Stimulated activated CD4-positive, alpha-beta T cell treated with anti-CD3 and anti-CD28 coated beads, Interleukin-1b, Interleukin-23, amount 100 ng/mL, for 1 hour (primary cell): ENCODE measurements around the gene CH25H.
A peak's percentile ranks its signal among the peaks of the same experiment; 100 is the strongest.
"Not testable (repeated sequence)": the region's sequence is repeated elsewhere in the genome, so short reads cannot be mapped to it uniquely, and the experiment has no call there.

Experiments
- DNase-seq, 2 donors: peaks; one replicate each; pipeline ENCODE4 v3.0.0-alpha.2; 2020; ENCODE audit warnings: low read depth in 2 of 2

Gene CH25H

DNA sequence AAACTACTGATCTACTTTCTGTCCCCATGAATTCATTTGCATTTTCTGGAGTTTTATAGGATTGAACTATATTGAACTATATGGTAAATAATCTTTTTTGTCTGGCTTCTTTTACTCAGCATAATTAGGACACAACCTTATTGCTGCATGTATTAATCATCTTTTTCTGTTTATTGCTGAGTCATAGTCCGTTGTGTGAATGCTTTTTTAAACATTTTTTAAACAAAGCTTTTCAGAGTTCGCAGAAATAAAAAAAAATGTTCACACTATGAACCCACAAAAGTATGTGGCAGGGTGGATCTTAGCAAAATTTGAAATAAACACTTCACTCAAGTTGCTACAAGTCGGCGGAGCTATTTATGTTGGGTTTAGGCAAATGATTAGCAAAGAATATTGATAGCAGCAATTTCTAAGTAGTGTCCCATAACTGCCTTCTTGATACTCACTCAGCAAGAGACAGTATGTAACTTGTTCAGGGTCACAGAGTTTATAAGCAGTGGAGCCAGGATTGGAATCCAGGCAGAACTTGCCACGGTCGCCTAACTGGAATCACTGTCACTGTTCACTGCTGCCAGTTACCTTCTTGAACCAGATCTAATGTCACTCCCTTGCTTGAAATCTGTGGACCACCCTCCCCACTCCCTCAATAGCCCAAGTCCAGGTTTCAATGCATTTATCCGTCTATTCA lies 5.6 kb downstream of the CH25H start:
- no peak for DNase-seq

DNA sequence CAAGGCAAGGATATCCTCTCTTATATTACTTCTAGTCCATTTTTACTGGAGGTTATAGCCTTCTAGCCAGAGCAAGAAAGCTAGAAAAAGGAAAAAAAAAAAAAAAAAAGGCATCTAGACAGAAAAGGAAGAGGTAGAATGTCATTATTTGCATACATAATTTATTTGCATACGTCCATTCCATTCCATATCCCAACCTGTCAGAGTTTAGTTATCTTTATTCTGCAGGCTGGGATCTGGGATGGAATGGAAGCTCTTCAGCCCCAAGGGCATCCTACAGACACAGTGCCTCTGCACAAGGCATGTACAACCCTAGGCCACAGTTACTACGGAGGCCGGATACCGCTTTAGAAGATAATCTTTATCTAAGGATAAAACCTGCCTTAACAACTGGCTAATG lies 9.6 kb downstream of the CH25H start:
- no peak for DNase-seq

DNA sequence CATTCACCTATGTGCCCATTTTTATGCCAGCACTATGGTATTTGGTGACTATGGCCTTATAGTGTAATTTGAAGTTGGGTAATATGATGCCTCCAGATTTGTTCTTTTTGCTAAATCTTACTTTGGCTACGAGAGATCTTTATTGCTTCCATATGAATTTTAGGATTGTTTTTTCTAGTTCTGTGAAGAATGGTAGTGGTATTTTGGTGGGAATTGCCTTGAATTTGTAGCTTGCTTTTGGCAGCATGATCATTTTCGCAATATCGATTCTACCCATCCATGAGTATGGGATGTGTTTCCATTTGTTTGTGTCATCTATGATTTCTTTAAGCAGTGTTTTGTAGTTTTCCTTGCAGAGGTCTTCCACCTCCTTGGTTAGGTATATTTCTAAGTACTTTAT lies 15.8 kb downstream of the CH25H start:
- DNase-seq = not testable (repeated sequence)

DNA sequence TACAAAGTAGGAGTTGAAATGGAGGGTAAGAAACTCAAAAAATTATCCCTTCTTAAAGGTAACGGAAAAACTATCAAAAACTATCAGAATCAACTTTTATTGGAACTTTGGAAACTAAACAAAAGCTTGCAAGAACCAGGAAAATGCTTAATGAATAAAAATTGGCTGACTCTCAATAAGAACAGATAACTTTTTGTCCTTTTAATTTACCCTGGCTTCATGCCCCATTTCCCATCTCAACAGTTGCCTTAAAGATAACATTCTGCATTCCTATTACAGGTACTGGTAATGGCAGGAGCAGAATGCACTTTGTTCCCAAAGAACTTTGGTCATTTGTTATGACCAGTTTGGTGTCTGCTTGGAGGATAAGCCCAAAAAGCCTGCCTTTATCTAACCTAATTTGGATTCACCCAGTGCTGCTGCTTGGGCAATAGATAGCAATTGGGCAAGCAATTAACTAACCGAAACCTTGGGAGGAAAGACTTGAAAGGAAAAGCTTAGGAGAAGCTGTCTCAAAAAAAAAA lies 17.8 kb downstream of the CH25H start:
- no peak for DNase-seq

DNA sequence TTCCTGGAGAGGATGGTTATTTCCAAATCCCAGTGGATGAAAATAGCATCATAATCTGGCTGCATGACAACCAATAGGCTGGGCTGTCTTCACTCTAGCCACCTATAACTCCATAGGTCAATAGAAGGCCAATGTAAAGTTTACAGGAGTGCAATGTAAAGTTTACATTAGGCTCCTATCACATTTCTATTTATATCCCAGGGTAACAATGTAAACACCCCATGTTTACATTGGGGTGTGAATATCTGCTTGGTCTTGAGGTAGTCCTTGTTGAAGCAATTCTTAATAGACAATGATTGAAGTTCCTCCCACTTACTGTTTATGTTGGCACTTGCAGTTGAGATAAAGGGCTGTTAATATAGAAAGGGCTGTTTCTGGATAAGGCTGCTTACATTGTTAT lies 21.5 kb downstream of the CH25H start:
- no peak for DNase-seq

DNA sequence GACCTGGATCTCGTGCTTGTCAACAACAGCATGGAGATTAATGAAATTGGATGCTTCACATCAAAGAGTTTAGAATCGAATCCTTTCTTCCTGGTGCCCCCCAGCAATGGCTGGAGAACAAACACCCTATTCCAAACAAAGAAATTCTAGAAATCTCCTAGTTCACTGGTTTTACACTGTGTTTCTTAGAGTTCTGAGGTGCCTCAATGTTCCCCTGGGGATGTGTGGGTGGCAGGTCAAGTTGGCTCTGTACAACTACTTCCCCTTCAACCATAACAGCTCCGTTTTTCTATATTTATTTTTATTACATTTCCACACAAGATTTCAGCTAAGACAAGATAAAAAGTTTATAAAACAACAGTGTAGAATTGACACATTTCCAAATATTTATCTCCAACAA lies 22.5 kb downstream of the CH25H start:
- DNase-seq = no peak

DNA sequence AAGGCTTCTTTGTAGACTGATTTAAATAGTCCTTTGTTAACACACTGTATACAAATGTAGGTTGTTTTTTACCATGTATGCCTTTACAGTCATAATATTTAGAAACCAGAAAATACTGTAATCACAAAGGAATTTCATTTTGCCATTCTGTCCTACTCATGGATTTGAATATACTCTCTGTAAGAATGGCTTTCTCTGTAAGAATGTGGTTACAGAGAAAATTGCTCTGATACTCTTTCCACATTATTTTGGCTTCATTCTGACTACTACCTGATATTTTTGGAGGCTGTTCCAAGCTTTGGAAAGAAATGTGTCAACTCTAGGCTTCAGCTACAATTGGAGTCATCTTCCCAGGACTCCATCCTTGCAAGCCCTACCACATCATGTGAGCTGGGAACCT lies 23.5 kb downstream of the CH25H start:
- DNase-seq = no peak

DNA sequence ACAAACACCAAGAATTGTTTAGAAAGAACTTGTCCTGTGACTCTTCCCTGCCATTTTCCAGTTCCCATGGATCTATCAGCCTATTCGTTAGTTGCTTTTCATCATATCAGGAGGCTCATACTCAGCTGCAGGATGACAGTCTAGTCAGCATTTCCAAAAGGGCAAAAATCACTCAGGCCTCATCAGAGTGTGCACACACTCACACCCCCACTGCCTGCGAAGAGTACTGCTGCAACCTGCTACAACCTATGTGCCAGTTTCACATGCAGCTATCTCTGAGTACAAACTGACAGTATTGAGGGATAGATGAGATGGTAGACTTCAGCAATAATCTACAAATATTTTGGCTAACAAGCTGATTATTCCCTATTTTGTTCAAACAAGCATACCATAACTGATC lies 24.2 kb downstream of the CH25H start:
- no peak for DNase-seq

DNA sequence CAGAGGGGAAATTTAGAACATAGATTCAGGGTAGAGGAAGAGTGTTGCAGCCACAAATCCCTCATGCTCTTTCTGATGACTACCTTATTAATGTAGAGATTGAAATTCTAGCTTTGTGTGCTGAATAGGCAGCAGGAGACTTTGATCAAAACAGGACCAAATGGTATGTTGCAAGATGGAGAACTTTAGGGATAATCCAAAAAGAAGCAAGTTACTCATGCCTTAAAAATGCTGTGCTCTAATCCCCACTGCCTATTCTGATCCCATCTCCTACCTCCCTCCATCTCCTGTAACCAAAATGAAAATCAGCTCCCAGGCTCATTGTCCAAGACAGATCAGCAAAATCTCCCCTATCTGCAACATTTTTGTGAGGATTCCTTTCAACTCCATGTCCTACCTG lies 31.3 kb downstream of the CH25H start:
- no peak for DNase-seq

DNA sequence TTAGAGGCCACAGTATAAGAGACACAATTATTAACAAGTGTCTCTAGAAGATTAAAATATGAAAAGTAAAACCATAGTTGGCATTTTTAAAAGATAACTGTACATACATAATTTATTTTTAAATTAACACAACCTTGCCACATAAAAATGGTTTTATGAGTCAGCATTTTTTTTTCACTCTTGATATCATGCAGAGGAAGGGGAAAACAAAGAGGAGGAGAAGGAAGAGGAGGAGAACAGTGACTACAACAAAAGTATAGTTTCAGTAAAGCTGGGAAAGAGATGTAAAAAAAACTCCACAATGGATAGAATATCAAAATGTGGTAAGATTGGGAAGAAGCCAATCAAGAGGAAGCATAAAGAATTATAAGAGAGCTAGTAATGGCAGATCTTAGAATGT lies 34.0 kb downstream of the CH25H start:
- no peak for DNase-seq

DNA sequence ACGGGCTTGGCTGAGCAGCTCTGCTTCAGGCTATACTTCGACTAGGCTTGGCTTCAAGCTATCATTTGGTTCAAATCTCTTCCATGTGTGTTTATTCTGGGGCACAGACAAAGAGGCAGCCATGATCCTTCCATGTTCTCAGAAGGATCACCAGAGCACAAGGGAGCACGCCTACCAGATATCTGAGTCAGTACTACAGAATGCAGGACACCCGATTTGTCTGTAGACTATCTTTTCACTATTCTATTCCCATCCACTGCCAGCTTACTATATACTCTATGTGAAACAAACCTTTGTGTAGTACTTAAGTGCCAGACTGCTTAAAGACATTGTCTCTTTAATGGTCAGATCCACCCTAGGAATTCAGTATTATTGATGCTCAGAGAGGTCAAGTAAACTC lies 35.1 kb downstream of the CH25H start:
- no peak for DNase-seq

DNA sequence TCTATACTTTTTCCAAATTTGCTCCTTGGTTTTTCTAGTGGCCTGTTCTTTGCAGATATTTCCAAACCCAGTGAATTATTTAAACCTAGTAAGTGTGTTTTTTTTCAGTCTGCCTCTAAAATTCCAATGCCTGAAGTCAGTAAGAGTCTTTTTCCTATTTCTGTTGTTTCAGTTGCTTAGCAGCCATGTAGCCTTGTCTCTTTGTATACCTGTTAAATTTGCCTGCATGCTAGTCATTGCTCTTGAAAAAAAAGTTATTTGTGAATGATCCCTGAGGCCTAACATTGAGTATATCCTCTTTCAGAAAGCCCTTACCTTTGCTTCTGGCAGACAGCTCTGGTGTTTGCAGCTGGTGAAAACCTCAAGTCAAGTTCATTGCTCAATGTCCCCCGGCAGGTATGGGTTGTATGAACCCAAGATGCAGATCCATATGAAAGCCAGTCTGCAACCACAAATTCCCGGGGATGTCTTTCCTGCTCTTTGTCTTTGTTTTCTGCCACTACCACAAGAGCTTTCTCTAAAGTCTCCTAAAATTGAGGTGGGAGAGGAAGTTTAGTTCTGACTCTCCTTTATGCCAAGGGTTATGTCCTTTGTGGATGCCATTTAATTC lies 35.7 kb downstream of the CH25H start:
- DNase-seq = no peak

DNA sequence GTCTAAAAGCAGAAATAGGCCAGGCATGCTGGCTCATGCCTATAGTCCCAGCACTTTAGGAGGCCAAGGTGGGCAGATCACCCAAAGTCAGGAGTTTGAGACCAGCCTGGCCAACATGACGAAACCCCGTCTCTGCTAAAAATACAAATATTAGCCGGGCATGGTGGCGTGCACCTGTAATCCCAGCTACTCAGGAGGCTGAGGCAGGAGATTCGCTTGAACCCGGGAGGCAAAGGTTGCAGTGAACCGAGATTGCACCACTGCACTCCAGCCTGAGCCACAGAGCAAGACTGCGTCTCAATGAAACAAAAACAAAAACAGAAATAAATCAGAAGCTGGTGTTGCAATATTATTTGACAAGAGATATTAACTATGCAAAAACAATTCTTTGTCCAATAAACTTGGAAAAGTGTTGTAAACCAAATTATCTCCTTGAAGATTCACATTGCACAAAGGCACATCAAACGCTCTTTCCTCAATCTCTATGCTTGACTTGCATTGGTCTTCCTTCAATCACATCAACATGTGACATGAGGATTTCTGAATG lies 38.7 kb downstream of the CH25H start:
- not testable (repeated sequence) for DNase-seq

DNA sequence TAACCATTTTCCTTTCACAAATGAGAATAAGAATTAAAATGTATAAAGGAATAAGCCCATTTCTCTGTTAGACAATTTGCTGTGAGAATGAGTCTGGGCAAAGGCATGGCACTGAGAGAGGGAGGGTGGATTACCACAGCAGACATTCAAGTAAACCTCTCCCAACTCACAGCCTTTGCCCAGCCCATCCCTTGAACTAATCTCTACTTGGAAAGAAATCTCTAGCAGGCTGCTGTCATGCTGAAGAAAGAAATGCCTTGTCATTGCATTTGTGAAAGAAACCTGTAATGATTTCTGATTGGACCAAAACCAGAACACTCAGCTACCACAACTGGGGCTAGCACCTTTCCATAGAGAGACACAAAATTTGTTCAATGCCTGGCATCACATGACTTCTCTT lies 39.2 kb downstream of the CH25H start:
- DNase-seq = no peak

DNA sequence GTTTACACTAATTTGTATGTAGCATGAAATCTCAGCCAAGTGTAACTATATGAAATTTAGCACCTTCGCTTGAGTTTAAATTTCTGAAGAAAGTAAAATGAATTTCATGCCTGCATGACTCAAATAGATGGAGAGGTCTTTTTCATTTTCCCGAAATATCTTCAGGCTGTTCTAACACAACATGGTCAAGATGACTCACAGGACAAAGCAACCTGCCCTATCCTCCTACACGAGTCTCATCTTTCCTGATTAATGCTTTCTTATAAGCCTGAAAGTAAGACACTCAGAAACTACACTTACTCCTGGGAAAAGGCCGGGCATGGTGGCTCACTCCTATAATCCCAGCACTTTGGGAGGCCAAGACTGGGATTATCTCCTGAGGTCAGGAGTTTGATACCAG lies 41.2 kb downstream of the CH25H start:
- DNase-seq = no peak

DNA sequence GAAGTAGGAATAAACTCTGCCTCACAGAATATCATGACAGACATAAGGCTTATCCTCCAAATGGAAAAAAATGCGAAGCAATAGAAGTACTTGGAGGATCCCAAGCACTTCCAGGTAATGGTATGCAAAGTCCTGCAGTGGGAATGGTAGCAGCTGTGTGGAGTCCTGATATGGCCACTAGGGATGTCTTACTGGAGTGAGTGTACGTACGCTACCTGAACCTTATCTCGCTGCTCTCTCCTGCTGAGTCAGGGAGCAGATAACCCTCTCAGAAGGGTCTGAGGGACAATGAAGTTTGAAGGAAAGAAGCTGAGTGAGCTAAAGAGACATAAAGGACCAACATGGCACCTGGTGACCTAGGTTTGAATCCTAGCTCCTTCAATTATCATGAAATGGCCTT lies 42.2 kb downstream of the CH25H start:
- DNase-seq = no peak

DNA sequence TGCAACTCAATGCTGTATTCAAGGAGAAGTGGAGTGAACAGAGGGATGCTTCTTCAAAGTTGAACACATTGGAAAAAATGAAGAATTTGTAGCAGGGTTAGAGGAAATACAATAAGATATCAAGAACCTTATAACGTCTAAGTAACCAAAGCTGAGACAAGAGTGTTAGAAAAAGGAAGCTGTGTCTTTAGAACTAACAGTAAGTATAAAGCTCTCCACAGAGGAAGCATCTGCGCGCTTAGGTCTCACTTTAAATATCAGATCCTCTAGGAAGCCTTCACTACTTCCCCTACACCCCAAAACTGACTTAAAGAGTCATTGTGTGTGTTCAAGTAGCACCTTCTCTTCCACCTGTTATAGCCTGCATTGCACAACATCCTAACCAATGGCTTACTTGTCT lies 43.0 kb downstream of the CH25H start:
- no peak for DNase-seq

DNA sequence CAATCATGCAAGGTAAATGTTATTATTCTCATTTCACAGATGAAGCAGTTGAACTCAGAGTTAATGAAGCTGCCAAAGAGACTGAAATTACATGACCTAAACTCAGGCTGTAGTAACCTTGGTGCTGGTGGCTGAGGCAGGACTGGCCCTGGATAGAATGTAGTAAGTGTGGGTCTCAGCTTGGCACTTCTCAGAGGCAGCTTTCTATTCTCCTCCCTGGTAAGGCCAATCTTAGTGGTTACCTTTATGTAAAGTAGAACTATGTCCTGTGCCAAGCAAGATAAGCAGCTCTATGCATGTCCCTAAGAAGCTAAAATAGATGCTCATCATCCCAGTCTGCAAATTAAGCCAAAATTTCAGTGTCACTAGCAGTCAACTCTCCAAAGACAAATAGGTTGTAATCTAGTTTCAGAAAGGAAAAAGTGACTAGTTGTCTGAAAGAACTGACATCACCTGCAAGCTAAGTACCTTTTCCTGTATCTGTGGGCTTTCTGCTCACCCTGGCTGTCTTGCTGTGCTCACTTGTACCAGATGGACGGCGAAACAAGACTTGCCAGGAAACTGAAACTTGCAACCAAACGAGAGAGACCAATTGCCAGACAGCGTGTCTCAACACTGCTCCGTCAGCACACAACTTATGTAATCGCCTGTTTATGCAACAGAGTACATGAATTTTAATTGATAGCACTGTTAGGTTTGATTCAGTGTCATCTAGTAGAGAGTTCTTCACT lies 43.7 kb downstream of the CH25H start:
- peak; percentile 7 for DNase-seq

DNA sequence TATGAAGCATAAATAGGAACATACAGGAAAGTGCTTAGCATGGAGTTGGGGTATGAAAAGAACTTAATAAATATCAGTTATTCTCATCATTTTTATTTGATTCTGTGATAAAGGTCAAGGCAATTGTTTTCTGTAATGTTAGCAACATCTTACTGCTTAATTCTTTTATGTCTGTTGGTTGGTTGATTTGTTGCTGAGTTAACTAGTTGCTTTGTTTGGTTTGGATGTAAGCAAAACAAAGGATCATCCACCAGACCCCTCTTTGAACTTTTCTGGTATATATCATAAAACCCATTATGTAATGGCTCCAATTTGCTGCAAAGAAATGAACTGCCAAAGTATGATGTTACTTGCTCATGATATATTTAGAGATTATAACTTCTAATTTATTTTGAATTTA lies 44.5 kb downstream of the CH25H start:
- no peak for DNase-seq

DNA sequence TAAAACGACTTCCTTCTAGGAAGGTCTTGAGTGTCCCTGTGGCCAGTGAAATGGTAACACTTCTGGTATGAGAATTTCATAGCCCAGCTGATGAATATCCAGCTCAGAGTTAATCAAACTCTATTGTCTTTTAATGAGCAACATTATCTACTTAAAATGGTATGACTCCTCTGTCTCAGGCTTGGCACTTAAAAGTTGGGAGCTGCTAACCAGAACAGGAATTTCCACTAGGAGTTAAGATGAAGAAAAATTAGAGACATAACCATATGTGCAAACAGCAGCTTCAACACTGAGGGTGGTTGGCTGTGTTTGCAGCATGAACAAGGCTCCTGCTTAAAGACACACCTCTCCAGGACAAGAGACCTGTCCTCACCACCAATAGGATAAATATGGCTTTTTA lies 46.8 kb downstream of the CH25H start:
- no peak for DNase-seq

DNA sequence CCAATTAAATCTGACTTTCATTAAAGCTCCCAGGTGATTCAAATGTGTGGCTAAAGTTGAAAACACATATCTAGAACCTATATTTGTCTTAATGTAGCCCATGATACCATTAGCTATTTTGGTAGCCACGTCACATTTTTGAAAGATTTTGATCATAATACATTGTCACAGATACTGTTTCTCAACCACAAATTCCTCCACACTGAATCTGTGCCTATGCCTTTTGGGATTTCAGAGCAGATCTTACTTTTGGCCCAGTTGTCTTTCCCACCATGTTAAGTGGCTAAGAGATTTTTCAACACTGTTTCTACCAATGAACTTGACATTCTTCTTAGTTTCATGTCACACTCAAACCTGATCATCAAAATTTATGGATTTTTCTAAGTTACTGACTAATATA lies 47.4 kb downstream of the CH25H start:
- DNase-seq = no peak

DNA sequence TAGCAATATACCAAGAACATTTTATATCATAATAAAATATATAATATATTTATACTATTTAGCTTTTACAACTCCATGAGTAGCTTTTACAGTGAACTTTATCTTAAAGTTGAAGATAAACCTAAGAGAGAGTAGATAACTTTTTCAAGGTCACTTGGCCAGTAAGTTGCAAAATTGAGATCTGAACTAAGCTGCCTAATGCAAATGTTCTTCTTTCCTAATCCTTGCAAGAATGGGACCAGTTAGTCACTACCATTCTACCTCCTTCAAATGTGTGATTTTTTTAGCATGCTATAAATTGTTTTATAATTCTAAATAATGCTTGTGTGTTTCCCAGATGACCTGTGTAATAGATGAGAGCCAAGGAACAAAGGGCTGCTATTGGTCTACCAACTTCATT lies 47.8 kb downstream of the CH25H start:
- no peak for DNase-seq

DNA sequence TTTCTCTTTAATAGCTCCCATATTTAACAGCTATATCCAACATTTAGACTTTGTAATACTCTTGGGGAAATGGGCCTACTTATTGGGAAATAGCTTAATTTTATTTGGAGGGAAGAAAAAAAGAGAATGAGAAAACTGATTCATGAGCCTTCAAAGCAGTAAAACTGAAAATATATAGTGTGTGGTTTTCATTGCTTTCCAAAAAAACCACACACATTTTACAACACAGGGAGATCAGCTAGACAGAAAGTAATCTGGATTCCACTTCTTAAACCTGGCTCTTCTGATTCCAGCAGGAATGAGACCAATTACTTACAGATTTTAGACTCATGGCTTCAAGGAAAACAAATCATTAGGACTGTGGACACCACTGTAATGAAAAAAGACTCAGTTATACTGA lies 48.7 kb downstream of the CH25H start:
- DNase-seq = no peak
